Measurements from ENCODE around the gene NOL4.
A peak's percentile ranks its signal among the peaks of the same experiment; 100 is the strongest.
"Not testable (repeated sequence)": the region's sequence is repeated elsewhere in the genome, so short reads cannot be mapped to it uniquely, and the experiment has no call there.

Gene NOL4, protein sequence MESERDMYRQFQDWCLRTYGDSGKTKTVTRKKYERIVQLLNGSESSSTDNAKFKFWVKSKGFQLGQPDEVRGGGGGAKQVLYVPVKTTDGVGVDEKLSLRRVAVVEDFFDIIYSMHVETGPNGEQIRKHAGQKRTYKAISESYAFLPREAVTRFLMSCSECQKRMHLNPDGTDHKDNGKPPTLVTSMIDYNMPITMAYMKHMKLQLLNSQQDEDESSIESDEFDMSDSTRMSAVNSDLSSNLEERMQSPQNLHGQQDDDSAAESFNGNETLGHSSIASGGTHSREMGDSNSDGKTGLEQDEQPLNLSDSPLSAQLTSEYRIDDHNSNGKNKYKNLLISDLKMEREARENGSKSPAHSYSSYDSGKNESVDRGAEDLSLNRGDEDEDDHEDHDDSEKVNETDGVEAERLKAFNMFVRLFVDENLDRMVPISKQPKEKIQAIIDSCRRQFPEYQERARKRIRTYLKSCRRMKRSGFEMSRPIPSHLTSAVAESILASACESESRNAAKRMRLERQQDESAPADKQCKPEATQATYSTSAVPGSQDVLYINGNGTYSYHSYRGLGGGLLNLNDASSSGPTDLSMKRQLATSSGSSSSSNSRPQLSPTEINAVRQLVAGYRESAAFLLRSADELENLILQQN

DNA sequence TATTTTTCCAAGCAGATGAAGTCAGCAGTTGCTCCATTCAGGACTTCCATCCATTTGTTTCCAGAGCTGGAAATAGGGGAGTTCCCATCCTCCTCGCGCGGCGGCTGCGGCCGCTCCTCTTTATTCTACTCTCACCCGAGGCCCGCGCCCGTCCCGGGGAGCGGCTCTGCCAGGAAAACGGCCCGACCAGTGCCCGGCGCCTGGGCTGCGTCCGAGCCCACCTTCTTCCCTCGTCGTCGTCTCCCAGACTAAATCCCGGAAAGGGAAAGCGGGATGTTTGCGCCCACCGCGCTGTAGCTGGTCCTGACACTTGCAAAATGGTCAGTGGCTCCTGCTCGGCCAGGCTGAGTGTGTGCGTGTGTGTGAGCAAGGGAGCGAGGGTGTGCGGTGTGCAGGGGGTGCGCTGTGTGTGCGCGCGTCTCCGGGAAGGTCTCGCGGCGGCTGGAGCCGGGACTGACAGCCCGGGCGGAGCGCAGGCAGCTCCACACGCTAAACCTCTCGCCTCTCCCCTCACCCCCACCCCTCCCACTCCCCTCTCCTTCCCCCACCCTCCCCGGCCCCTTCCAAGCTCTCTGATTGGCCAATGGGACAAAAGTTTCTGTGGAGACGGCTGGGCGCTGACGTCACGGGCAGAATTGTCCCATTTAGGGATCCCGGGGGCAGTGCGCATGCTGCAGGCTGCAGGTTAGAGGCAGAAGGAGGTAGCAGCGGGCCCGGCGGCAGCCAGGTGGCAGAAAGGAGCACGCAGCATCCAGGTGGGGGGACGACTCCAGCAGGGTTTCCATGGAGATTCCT lies at the start of gene NOL4:
NOL4 (minus strand) TSS at position 491 of the 795 bp plus-strand sequence. CDS start 1,660 bp downstream, outside the sequence.
- peaks cover 4% of the 10 kb centered on the region for H3K4me1 ChIP-seq (ENCODE audit: control insufficient read depth, insufficient read depth, low read length)
- no peaks in the 10 kb centered on the region for H3K9me3 ChIP-seq (ENCODE audit: control insufficient read depth, insufficient read depth, low read length)
- H3K27me3 ChIP-seq (ENCODE audit: control insufficient read depth, insufficient read depth, low read length) = peaks cover 61% of the 10 kb centered on the region
- no peaks in the 10 kb centered on the region for H3K36me3 ChIP-seq (ENCODE audit: control insufficient read depth, insufficient read depth, low read length)
- H3K9ac ChIP-seq (ENCODE audit: low read depth, low read length) = no peak within 1 kb of the TSS
- peak within 1 kb of the TSS; percentile 91 for H3K4me3 ChIP-seq (ENCODE audit: low read depth, low read length)

DNA sequence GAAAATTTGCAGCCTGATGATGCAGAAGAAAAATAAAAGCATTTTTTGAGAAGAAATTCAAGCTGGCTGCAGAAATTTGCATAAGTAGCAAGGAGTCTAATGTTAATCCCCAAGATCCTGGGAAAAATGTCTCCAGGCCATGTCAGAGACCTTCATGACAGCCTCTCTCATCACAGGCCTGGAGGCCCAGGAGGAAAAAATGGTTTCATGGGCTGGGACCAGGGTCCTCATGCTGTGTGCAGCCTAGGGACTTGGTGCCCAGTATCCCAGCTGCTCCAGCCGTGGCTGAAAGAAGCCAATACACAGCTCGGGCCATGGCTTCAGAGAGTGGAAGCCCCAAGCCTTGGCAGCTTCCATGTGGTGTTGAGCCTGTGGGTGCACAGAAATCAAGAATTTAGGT lies 41.3 kb upstream of the NOL4 start:
- not testable (repeated sequence) for H3K9ac ChIP-seq (ENCODE audit: low read depth, low read length); H3K27me3 ChIP-seq (ENCODE audit: control insufficient read depth, insufficient read depth, low read length); H3K9me3 ChIP-seq (ENCODE audit: control insufficient read depth, insufficient read depth, low read length); H3K4me1 ChIP-seq (ENCODE audit: control insufficient read depth, insufficient read depth, low read length); H3K4me3 ChIP-seq (ENCODE audit: low read depth, low read length); H3K36me3 ChIP-seq (ENCODE audit: control insufficient read depth, insufficient read depth, low read length)

DNA sequence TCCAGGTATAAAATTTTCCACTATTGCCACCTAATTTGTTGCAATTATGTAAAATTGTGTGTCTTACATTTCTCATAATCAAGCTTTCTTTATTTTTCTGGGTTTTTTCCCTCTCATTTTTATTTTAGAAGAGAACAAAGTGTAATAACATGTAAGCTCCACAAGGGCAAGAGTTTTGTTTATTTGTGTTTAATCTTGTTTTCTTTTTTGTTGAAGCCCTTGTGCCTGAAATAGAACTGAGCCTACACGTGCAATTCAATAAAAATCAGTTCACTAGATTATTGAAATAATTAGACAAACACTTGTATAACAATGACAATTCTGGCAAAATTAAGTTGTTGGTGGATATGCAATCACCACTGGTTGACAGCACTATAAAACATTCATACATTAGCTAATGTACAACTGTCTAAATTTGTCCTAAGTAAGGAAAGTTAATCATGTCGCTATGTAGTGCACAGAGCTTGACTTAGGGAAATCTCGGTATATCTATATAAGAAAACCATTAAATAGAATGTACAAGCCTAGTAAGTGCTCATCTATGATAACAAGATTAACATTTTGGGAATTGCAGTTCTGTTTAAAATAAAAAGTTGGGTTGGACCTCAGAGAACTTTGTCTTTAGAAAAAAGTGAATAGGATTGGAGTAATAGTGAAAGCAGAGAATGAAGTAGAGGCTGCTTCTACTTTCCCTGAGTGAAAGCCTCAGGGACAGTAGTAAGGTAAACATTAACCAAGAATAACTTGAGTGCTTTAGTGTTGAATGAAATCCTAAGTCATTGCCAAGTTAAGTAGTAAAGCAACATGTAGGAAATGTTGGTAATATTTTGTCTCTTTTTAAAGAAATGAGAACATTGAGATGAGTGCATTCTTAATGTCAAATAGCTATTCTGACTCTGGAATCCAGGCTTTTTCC lies 37.4 kb upstream of the NOL4 start:
- Histone ChIP-seq H3K36me3 (ENCODE audit: control insufficient read depth, insufficient read depth, low read length) (no peaks in the 10 kb centered on the region), H3K27me3 (ENCODE audit: control insufficient read depth, insufficient read depth, low read length) (no peaks in the 10 kb centered on the region), H3K9me3 (ENCODE audit: control insufficient read depth, insufficient read depth, low read length) (no peaks in the 10 kb centered on the region), H3K4me3 (ENCODE audit: low read depth, low read length) (no peak overlapping the region), H3K4me1 (ENCODE audit: control insufficient read depth, insufficient read depth, low read length) (no peaks in the 10 kb centered on the region), H3K9ac (ENCODE audit: low read depth, low read length) (no peak overlapping the region)

DNA sequence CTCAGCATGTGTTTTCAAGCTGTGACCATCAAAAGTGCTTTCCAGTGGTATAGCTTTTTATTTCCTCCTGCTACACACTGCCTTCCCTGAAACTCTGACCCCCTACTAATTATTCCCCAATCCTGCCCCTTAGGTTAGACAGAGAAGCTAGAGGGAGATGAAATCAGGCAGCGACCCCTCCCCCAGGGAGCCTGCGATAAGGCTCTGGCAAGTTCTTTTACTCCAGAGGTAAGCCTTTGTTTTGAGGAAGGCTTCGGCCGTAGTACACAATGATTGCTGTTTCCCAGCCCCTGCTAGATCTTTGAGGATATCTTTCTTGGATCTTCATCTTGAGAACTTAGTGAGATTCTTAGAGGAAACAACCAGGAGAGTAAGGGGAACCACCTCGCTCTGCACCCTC lies 33.5 kb upstream of the NOL4 start:
- Histone ChIP-seq H3K4me1 (ENCODE audit: control insufficient read depth, insufficient read depth, low read length) (no peaks in the 10 kb centered on the region), H3K9me3 (ENCODE audit: control insufficient read depth, insufficient read depth, low read length) (no peaks in the 10 kb centered on the region), H3K36me3 (ENCODE audit: control insufficient read depth, insufficient read depth, low read length) (no peaks in the 10 kb centered on the region), H3K4me3 (ENCODE audit: low read depth, low read length) (no peak overlapping the region), H3K27me3 (ENCODE audit: control insufficient read depth, insufficient read depth, low read length) (no peaks in the 10 kb centered on the region), H3K9ac (ENCODE audit: low read depth, low read length) (no peak overlapping the region)

DNA sequence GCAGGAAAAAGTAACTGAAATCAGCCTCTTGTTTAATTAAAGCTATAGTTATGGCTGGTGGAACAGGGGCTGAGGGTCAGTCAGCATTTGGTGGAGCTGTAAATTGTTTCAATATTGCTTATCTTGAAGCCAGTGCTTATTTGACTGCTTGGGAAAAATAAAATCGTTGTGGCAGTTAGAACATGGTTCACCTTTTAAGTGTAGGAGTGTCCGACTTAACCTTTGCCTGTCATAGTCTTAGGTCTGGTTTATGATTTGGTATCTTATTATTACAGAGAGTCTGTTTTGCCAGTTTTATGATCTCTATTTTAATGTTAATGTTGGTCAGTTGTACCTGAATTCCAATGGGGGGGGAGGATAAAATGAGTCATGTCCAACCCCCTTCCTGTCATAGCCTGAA lies 27.2 kb upstream of the NOL4 start:
- Histone ChIP-seq H3K9me3 (ENCODE audit: control insufficient read depth, insufficient read depth, low read length) (peaks cover 11% of the 10 kb centered on the region), H3K27me3 (ENCODE audit: control insufficient read depth, insufficient read depth, low read length) (no peaks in the 10 kb centered on the region), H3K4me3 (ENCODE audit: low read depth, low read length) (no peak overlapping the region), H3K9ac (ENCODE audit: low read depth, low read length) (no peak overlapping the region), H3K4me1 (ENCODE audit: control insufficient read depth, insufficient read depth, low read length) (no peaks in the 10 kb centered on the region), H3K36me3 (ENCODE audit: control insufficient read depth, insufficient read depth, low read length) (no peaks in the 10 kb centered on the region)

DNA sequence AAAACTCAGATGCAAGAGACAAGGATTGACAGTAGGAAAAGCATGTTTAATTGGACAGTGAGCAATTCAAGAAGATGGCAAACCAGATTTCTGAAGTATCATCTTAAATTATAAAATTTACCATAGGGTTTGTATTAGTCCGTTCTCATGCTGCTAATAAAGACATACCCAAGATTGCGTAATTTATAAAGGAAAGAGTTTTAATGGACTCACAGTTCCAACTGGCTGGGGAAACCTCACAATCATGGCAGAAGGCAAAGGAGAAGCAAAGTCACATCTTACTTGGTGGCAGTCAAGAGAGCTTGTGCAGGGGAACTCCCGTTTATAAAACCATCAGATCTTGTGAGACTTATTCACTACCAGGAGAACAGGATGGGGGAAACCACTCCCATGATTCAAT lies 24.0 kb upstream of the NOL4 start:
- Histone ChIP-seq H3K36me3 (ENCODE audit: control insufficient read depth, insufficient read depth, low read length) (no peaks in the 10 kb centered on the region), H3K4me3 (ENCODE audit: low read depth, low read length) (no peak overlapping the region), H3K9me3 (ENCODE audit: control insufficient read depth, insufficient read depth, low read length) (peaks cover 11% of the 10 kb centered on the region)

DNA sequence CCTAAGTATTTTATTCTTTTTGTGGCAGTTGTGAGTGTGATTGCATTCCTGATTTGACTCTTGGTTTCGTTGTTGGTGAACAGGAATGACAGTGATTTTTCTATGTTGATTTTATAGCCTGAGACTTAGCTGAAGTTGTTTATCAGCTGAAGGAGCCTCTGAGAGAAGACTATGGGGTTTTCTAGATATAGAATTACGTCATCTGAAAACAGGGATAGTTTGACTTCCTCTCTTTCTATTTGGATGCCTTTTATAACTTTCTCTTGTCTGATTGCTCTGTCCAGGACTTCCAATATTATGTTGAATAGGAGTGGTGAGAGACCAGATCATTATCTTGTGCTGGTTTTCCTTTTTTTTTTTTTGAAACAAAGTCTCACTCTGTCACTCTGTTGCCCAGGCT lies 18.0 kb upstream of the NOL4 start:
- Histone ChIP-seq H3K36me3 (ENCODE audit: control insufficient read depth, insufficient read depth, low read length) (no peaks in the 10 kb centered on the region), H3K9ac (ENCODE audit: low read depth, low read length) (no peak overlapping the region), H3K9me3 (ENCODE audit: control insufficient read depth, insufficient read depth, low read length) (no peaks in the 10 kb centered on the region), H3K4me1 (ENCODE audit: control insufficient read depth, insufficient read depth, low read length) (no peaks in the 10 kb centered on the region), H3K27me3 (ENCODE audit: control insufficient read depth, insufficient read depth, low read length) (no peaks in the 10 kb centered on the region), H3K4me3 (ENCODE audit: low read depth, low read length) (no peak overlapping the region)

More for the DNA sequence above, 24.0 kb upstream of the NOL4 start:
- Histone ChIP-seq H3K27me3 (ENCODE audit: control insufficient read depth, insufficient read depth, low read length) (no peaks in the 10 kb centered on the region), H3K4me1 (ENCODE audit: control insufficient read depth, insufficient read depth, low read length) (no peaks in the 10 kb centered on the region), H3K9ac (ENCODE audit: low read depth, low read length) (no peak overlapping the region)

DNA sequence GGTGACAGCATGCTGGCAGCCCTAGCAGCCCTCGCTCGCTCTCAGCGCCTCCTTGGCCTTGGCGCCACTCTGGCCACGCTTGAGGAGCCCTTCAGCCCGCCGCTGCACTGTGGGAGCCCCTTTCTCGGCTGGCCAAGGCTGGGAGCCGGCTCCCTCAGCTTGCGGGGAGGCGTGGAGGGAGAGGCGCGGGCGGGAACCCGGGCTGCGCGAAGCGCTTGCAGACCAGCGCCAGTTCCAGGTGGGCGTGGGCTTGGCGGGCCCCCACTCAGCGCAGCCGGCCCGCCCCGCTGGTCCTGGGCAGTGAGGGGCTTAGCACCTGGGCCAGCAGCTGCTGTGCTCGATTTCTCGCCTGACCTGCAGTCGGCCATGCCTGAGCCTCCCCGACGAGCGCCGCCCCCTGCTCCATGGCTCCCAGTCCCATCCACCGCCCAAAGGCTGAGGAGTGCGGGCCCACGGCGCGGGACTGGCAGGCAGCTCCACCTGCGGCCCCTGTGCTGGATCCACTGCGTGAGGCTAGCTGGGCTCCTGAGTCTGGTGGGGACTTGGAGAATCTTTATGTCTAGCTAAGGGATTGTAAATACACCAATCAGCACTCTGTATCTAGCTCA lies 9.2 kb upstream of the NOL4 start:
- not testable (repeated sequence) for H3K9ac ChIP-seq (ENCODE audit: low read depth, low read length); H3K4me1 ChIP-seq (ENCODE audit: control insufficient read depth, insufficient read depth, low read length); H3K36me3 ChIP-seq (ENCODE audit: control insufficient read depth, insufficient read depth, low read length); H3K9me3 ChIP-seq (ENCODE audit: control insufficient read depth, insufficient read depth, low read length); H3K27me3 ChIP-seq (ENCODE audit: control insufficient read depth, insufficient read depth, low read length)
- peak overlapping the region; percentile 27 for H3K4me3 ChIP-seq (ENCODE audit: low read depth, low read length)

DNA sequence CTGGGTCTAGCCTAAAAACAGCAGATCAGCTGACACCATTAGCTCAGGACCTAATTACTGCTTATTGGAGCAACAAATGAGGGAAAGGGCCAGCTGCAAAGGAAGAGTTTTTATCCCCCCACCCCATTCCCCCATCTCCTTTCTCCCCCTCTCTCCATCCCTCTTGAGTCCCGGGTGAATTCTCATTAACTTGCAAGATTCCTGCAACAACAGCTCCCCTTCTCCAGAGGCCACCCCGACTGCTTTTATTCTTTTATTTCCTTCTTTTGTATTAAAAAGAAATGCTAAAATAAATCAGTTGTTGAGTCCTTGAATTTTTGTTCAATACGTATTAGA lies 473 bp upstream of the NOL4 start:
- H3K4me3 ChIP-seq (ENCODE audit: low read depth, low read length) = no peak overlapping the region

DNA sequence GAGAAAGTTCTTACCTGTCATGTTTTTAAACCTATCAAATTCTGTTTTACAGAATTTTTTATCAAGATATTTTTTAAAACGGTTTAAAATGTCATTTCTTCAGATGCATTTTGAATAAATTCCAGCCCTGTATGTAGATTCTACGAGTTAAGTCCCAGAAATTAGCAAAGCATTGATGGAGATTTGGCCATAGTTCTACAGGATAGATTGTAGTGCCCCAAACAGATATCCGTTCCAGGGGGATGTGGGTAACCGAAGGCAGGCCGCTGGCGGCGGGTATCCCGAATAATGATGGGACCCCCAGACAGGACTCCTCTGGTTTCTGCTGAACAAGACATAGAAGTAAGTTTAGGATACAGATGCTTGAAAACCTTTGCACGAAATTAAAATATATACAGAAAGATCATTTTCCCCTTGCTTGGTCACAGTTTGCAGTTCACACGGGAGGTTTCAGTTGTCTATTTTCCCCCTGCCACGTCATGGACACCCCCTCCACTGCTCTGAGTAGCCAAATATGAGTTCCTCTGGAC lies 755 bp downstream of the NOL4 start:
- Histone ChIP-seq H3K9me3 (ENCODE audit: control insufficient read depth, insufficient read depth, low read length) (no peaks in the 10 kb centered on the region), H3K27me3 (ENCODE audit: control insufficient read depth, insufficient read depth, low read length) (peaks cover 64% of the 10 kb centered on the region), H3K36me3 (ENCODE audit: control insufficient read depth, insufficient read depth, low read length) (no peaks in the 10 kb centered on the region), H3K4me1 (ENCODE audit: control insufficient read depth, insufficient read depth, low read length) (peaks cover 4% of the 10 kb centered on the region), H3K9ac (ENCODE audit: low read depth, low read length) (no peak overlapping the region), H3K4me3 (ENCODE audit: low read depth, low read length) (peak overlapping the region; percentile 91)

More for the DNA sequence above, 473 bp upstream of the NOL4 start:
- no peaks in the 10 kb centered on the region for H3K36me3 ChIP-seq (ENCODE audit: control insufficient read depth, insufficient read depth, low read length)
- no peaks in the 10 kb centered on the region for H3K9me3 ChIP-seq (ENCODE audit: control insufficient read depth, insufficient read depth, low read length)
- no peak overlapping the region for H3K9ac ChIP-seq (ENCODE audit: low read depth, low read length)
- peaks cover 4% of the 10 kb centered on the region for H3K4me1 ChIP-seq (ENCODE audit: control insufficient read depth, insufficient read depth, low read length)
- H3K27me3 ChIP-seq (ENCODE audit: control insufficient read depth, insufficient read depth, low read length) = peaks cover 55% of the 10 kb centered on the region
